Colon (tissue), 2 donors: ENCODE results near the gene EPB41L4B.

Experiments used
- FAIRE-seq: peaks from 2 replicates; lab custom pipeline; 2012; peaks lifted over from hg19 to GRCh38; lab: Jason Lieb, UNC
- donor health status: control.
- donor health status: control.

The EPB41L4B gene

DNA sequence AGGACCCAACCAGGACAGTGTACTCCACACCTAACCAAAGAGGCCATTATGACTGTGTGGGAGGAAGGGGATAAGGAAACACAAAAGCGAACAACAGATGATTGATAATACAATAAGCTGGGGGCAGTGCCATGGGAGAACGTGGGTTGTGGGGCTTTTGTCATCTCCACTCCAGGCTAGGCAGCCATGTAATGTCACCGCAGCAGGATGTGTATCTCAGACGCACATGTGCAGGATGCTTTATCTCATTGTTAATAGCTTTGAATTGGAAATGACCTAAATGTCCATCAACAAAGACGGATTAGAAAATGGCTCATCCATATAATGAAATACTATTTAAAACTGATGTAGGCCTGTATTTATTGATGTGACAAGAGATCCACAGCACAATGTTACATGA, 51.0 kb downstream of the EPB41L4B start:
- FAIRE-seq, result no peak

DNA sequence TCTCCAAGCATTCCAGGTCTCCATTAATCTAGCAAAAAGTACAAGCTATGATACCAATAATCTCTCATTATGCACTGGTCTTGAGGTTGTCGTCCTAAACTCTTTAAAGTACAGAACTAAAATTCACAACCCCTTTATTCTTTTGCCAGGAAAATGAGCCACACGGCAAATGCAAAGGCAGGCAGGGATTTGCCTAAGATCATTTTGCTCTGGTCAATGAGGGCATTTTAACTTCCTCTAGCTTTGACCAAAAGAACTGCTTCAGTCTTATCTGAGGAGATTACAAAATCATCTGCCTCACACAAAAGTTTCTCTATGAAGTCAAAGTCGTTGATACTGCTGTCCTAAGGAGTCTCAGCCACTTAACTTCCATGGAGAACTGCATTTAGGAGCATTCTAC, 51.8 kb downstream of the EPB41L4B start:
- FAIRE-seq, result no peak

- no peak for FAIRE-seq
These were observed 53.3 kb downstream of the EPB41L4B start for GRCh38 chr9:109267555-109267954.

- no peak for FAIRE-seq
These were observed 55.8 kb downstream of the EPB41L4B start for GRCh38 chr9:109264877-109265587.

DNA sequence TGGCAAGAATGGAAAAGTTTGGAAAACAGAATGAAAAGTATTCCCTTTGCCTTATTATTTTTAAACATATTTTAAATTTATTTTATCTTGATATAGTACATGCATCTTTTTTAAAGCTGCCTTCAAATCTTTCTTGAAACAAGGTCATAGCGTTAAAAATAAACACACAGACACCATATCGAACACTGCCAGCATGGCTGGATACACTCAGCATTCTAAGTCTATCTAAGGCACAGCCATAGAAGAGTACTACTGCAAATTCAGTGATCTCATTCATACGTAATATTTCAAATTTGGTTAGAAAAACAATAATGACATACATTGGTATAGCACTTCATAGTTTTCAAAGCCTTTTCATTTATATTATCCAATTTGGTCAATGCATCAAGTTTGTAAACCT, 57.5 kb downstream of the EPB41L4B start:
- no peak for FAIRE-seq

DNA sequence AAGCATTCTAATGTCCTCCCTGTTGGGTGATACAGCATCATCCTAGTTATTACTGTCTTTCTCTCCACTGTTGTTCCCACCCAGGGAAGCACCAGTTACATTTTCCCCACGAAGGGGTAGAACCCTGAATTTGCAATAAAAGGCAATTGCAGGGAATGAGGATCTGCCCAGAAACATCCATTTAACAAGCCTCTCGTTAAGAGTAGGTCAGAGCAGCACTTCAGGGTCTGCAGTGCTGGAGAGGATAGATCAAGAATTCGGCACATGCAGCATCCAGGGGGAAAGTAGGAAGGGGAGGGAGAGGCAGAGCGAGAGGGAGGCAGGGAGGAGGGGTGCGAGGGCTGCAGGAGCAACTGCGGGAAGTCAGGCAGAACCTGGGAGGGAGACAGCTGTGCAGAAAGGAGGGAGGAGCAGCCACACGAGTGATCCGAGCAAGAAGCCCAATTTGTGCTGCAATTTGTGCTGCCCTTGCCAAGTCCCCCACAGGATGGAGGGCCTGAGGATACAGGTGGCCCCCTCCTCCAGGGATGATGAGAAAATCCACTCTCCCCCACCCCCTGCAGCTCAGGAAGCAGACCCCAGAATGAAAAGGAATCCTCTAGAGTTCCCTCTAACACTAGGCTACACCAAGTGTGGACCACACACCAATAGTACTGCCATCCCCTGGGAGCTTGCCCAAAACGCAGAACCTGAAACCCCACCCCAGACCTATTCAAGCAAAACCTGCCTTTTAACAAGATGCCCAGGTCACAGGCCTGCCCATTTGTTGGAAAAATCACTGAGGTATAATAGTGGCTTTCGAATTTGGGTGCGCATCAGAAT, 62.2 kb downstream of the EPB41L4B start:
- FAIRE-seq, result no peak

DNA sequence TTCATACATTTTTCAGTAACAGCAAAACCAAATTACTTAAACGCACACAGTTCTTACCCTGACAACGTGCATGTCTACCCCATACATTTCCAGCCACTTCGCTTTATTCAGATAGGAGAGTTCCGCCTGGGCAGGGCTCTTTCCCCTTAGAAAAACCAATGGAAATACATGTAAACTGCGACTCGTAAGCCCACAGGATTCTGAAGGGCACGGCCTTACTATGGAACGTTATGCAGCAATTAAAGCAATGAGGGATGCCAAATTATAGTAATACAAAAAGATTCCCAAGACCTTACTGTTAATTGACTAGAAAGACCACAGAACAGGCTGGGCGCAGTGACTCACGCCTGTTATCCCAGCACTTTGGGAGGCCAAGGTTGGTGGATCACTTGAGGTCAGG, 64.5 kb downstream of the EPB41L4B start:
- no peak for FAIRE-seq

DNA sequence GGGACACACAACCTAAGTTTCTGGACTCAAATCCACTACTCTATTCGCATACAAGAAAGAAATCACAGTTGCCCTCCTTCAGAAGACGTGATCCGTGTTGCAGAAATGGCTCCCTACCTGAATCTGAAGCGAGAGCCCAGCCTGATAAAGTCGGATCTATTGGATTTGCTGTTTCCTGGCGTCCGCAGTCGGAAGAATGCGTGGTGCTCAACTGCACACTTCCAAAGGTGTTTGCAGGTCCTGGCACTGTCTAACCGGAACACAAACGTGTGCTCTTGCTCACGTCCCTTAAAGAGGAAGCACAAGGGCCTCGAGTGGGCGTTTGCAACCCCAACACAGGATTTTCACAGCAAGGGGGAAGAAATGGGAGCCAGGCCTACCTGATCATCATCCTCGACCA, 65.5 kb downstream of the EPB41L4B start:
- no peak for FAIRE-seq

- FAIRE-seq, result no peak
These were observed 66.5 kb downstream of the EPB41L4B start for GRCh38 chr9:109254317-109254716.

- no peak for FAIRE-seq
These were observed 67.1 kb downstream of the EPB41L4B start for GRCh38 chr9:109253637-109254284.

DNA sequence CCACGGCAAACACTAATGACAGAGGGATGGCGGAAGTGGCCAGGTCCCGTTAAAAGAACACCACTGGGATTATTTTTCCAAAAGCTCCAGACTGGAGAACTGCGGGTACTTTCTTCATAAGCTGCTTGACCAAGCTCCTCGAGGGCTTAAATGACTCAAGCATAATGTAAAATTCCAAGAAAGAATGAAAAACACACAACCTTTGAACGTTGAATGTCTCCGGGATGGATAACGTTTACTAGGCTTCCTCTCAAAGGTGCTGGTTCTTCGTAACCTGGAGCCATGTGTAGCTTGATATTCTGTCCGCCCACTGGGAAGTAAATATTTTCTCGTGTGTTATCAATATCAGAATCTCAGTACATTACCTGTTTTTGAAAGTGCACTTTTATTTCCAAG, 67.6 kb downstream of the EPB41L4B start:
- FAIRE-seq, result no peak

DNA sequence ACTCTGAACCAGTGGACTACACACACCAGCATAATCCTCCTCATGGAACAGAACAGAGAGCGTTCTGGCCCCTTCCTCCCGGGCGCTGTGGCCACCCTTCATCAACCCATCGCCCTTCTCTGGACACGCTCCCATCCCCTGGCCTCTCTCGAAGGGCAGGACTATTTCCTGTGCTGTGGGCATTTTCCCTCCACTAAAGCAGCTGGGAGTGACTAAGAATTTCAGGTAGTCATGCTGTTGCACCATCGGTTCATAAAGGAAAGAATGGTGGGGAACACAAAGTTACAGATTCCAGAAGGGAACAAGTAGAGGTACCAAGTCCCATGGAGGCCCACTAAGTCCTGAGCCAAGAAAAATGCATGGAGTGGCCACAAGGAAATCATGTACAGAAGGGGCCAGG, 68.6 kb downstream of the EPB41L4B start:
- FAIRE-seq, result no peak

GRCh38 chr9:109251776-109252106, 69.1 kb downstream of the EPB41L4B start:
- no peak for FAIRE-seq

GRCh38 chr9:109251080-109251775, 69.6 kb downstream of the EPB41L4B start:
- no peak for FAIRE-seq

GRCh38 chr9:109250771-109251079, 70.1 kb downstream of the EPB41L4B start:
- no peak for FAIRE-seq

- FAIRE-seq, result no peak
These were observed 70.5 kb downstream of the EPB41L4B start for GRCh38 chr9:109250311-109250741.

DNA sequence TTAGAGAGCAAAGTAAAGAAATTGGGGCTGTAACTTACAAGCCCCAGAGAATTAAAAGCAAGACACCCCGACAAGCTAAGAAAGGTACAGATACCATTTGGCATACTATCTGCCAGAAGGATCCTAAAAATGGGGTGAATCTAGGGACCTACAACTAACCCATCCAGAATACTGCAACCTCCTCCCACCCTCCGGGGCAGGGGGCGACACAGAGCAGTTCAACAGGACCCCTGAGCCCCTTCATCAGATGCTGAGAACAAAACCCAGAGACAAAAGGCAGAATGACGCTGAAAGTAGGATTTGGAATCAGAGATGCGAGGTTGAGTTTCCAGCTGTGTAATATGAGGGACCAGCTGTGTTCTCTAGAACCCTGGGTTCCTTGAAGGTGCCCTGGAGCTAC, 71.2 kb downstream of the EPB41L4B start:
- no peak for FAIRE-seq

GRCh38 chr9:109248133-109248581, 72.7 kb downstream of the EPB41L4B start:
- FAIRE-seq, result no peak

DNA sequence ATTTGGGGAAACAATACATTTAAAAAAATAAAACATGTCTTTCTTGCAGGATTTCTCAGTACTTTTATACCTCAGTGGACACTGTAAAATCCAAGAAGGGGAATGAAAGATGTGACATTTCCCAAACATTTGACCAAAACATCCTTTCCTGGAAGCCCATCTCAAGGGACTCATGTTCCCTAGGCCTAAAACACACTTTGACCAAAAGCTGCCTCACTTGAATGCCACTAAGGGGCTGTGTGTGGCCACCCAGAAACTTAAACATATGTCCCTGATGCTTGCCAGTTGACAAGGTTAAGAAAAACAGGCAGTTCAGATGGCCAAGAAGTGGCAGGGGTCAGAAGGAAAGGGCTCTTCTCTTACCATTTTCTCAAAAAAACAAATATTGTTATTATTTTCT, 73.6 kb downstream of the EPB41L4B start:
- no peak for FAIRE-seq

GRCh38 chr9:109246533-109246932, 74.3 kb downstream of the EPB41L4B start:
- FAIRE-seq, result no peak

DNA sequence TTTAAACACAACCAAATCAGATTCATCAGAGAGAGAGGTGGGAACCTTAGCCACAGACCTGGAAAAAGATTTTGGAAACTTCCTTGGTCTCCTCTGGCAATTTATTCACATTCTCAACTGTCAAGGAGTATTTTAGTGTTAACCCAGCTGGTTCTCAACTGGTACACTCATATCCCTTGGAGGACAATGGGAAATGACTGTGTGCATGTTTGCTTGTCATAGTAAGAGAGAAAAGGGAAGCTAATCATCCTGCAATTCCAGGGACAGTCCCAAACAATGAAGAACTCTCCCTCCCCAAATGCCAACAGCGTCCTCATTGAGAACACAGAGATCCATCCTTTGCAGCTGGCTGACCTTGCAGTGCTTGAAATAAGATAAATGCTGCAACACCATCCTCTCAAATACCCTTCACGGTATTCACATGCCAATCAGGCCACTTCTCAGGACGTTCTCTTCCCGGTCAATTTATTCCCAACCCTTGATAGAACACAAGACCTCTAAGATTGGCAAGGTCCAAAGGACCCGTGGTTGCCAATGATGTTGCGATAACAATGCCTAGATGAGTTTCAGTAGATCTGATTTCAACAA, 75.5 kb downstream of the EPB41L4B start:
- no peak for FAIRE-seq
